Vagina (tissue), 2 donors: ENCODE data around the gene TP53TG5.

Source experiments
- CTCF ChIP-seq, 3 experiments: fragments of 450-650 bp in 2 of 3; fragments of 200-600 bp in 1 of 3; sonication (generic) in 1 of 3; IDR thresholded peaks; one replicate each; pipeline ENCODE4 v1.5.1; 2017 to 2019; ENCODE audit warnings: antibody characterized with exemption in 3 of 3, mild to moderate bottlenecking in 2 of 3, moderate library complexity in 2 of 3
- POLR2A ChIP-seq, 2 donors: fragments of 450-650 bp; IDR thresholded peaks; one replicate each; pipeline ENCODE4 v1.6.1; 2017; ENCODE audit warnings: antibody characterized with exemption in 2 of 2, mild to moderate bottlenecking in 2 of 2, moderate library complexity in 2 of 2

GRCh38 chr20:45346851-45347250, 31.3 kb downstream of the TP53TG5 start:
- TF ChIP-seq CTCF (IDR thresholded peaks at IDR 0.05) (no peak), POLR2A (IDR thresholded peaks at IDR 0.05) (no peak)
